ENCODE measurements around the gene PRKCE. TPM values are rescaled to one million over a fixed set of nuclear protein-coding genes. Genes with fewer than 3 reads are reported as not detected.

The PRKCE gene
- total RNA-seq, 1 donor from 2014 or later, result 18.4 TPM

GRCh38 chr2:46120792-46121555 is 469.5 kb downstream of the PRKCE start:
- DNase-seq (ENCODE audit: low spot score in 2 of 2, unreplicated experiment in 2 of 2), result no peak
- Mint-ChIP-seq H3K36me3 (no peaks in the 10 kb centered on the region), H3K27me3 (ENCODE audit: low read depth) (no peaks in the 10 kb centered on the region), H3K4me1 (peaks cover 52% of the 10 kb centered on the region), H3K9me3 (no peaks in the 10 kb centered on the region), H3K4me3 (no peak overlapping the region), H3K27ac (no peak overlapping the region)
- TF ChIP-seq CTCF (IDR thresholded peaks at IDR 0.05; ENCODE audit: unreplicated experiment), result no peak

GRCh38 chr2:46122318-46122976 is 471.0 kb downstream of the PRKCE start:
- Mint-ChIP-seq H3K9me3 (no peaks in the 10 kb centered on the region), H3K36me3 (no peaks in the 10 kb centered on the region), H3K4me1 (peaks cover 40% of the 10 kb centered on the region), H3K4me3 (no peak overlapping the region), H3K27me3 (ENCODE audit: low read depth) (no peaks in the 10 kb centered on the region), H3K27ac (no peak overlapping the region)
- TF ChIP-seq CTCF (IDR thresholded peaks at IDR 0.05; ENCODE audit: unreplicated experiment), result no peak
- no peak for DNase-seq (ENCODE audit: low spot score in 2 of 2, unreplicated experiment in 2 of 2)

GRCh38 chr2:46123013-46123412 is 471.5 kb downstream of the PRKCE start:
- TF ChIP-seq CTCF (IDR thresholded peaks at IDR 0.05; ENCODE audit: unreplicated experiment), result no peak
- Mint-ChIP-seq H3K36me3 (no peaks in the 10 kb centered on the region), H3K27me3 (ENCODE audit: low read depth) (no peaks in the 10 kb centered on the region), H3K27ac (no peak overlapping the region), H3K9me3 (no peaks in the 10 kb centered on the region), H3K4me1 (peaks cover 40% of the 10 kb centered on the region), H3K4me3 (no peak overlapping the region)
- DNase-seq (ENCODE audit: low spot score in 2 of 2, unreplicated experiment in 2 of 2), result no peak

- no peak overlapping the region for H3K27ac Mint-ChIP-seq
Measured at GRCh38 chr2:46125798-46126197, 474.3 kb downstream of the PRKCE start.

GRCh38 chr2:46126571-46126970 is 475.1 kb downstream of the PRKCE start:
- Mint-ChIP-seq H3K9me3 (no peaks in the 10 kb centered on the region), H3K27ac (no peak overlapping the region), H3K4me3 (no peak overlapping the region), H3K36me3 (peaks cover 2% of the 10 kb centered on the region), H3K4me1 (peaks cover 8% of the 10 kb centered on the region), H3K27me3 (ENCODE audit: low read depth) (no peaks in the 10 kb centered on the region)
- no peak for TF ChIP-seq CTCF (IDR thresholded peaks at IDR 0.05; ENCODE audit: unreplicated experiment)
- no peak for DNase-seq (ENCODE audit: low spot score in 2 of 2, unreplicated experiment in 2 of 2)

More at GRCh38 chr2:46125798-46126197, 474.3 kb downstream of the PRKCE start:
- Mint-ChIP-seq H3K9me3 (no peaks in the 10 kb centered on the region), H3K4me1 (peaks cover 16% of the 10 kb centered on the region), H3K4me3 (no peak overlapping the region), H3K27me3 (ENCODE audit: low read depth) (no peaks in the 10 kb centered on the region), H3K36me3 (no peaks in the 10 kb centered on the region)
- TF ChIP-seq CTCF (IDR thresholded peaks at IDR 0.05; ENCODE audit: unreplicated experiment), result no peak
- no peak for DNase-seq (ENCODE audit: low spot score in 2 of 2, unreplicated experiment in 2 of 2)

Measured in mesothelial cell of epicardium (in vitro differentiated cells).